HG02588 (cell line): ENCODE measurements around the gene BBS1.
"Not testable (repeated sequence)": the region's sequence is repeated elsewhere in the genome, so short reads cannot be mapped to it uniquely, and the experiment has no call there.

Experiments used
- ATAC-seq: cut with Tn5 transposase; IDR thresholded peaks from one replicate; pipeline ENCODE4 v1.9.1; 2021; ENCODE audit warnings: mild to moderate bottlenecking, moderate library complexity; ENCODE audit not compliant: unreplicated experiment

BBS1 gene

GRCh38 chr11:66569076-66569475 lies 58.6 kb downstream of the BBS1 start:
- ATAC-seq = no peak

- ATAC-seq = no peak
Observed at GRCh38 chr11:66570079-66570849, 59.8 kb downstream of the BBS1 start.

- ATAC-seq = no peak
Observed at GRCh38 chr11:66570850-66571180, 60.4 kb downstream of the BBS1 start.

GRCh38 chr11:66579017-66579606 lies 68.7 kb downstream of the BBS1 start:
- ATAC-seq = no peak

GRCh38 chr11:66580803-66581202 lies 70.4 kb downstream of the BBS1 start:
- ATAC-seq = no peak

- ATAC-seq = no peak
Observed at GRCh38 chr11:66581261-66581660, 70.8 kb downstream of the BBS1 start.

GRCh38 chr11:66582565-66583147 lies 72.2 kb downstream of the BBS1 start:
- not testable (repeated sequence) for ATAC-seq
